Ovary (tissue), 3 donors: Measurements from ENCODE around the gene CEP68.

Source experiments
- CTCF ChIP-seq, 3 donors: fragments of 450-650 bp in 2 of 3; fragments of 200-600 bp in 1 of 3; IDR thresholded peaks; one replicate each; pipeline versions ENCODE4 v1.5.1 to v1.8.0; 2016 to 2022; ENCODE audit warnings: antibody characterized with exemption in 3 of 3, mild to moderate bottlenecking in 1 of 3
- EP300 ChIP-seq: sonication (generic); formaldehyde crosslinking; IDR thresholded peaks from one replicate; pipeline ENCODE4 v1.6.1; 2017; ENCODE audit warnings: antibody characterized with exemption
- POLR2A ChIP-seq: fragments of 450-650 bp; IDR thresholded peaks from one replicate; pipeline ENCODE4 v1.6.1; 2017; ENCODE audit warnings: antibody characterized with exemption, mild to moderate bottlenecking, moderate library complexity
- donor health status: DM: no; HTN: no; CAD: no.

- TF ChIP-seq CTCF (IDR thresholded peaks at IDR 0.05) (no peak), POLR2A (no peak), EP300 (no peak)
Measured at GRCh38 chr2:65122313-65122712, 66.1 kb downstream of the CEP68 start.
